ENCODE results near the gene FER1L5.

FER1L5 gene

GRCh38 chr2:96681540-96681939 lies 39.0 kb downstream of the FER1L5 start:
- no peak for DNase-seq

GRCh38 chr2:96683307-96683706 lies 40.7 kb downstream of the FER1L5 start:
- no peak for DNase-seq

- no peak for DNase-seq
These were observed 41.6 kb downstream of the FER1L5 start for GRCh38 chr2:96683972-96684820.

GRCh38 chr2:96684883-96685576 lies 42.5 kb downstream of the FER1L5 start:
- no peak for DNase-seq

GRCh38 chr2:96685577-96686459 lies 43.3 kb downstream of the FER1L5 start:
- DNase-seq = no peak

- DNase-seq = no peak
These were observed 44.7 kb downstream of the FER1L5 start for GRCh38 chr2:96687266-96687665.

- DNase-seq = no peak
These were observed 45.4 kb downstream of the FER1L5 start for GRCh38 chr2:96687711-96688640.

GRCh38 chr2:96688649-96689430 lies 46.3 kb downstream of the FER1L5 start:
- no peak for DNase-seq

GRCh38 chr2:96689431-96689991 lies 46.9 kb downstream of the FER1L5 start:
- no peak for DNase-seq

GRCh38 chr2:96690306-96691021 lies 47.9 kb downstream of the FER1L5 start:
- DNase-seq = no peak

GRCh38 chr2:96691022-96691612 lies 48.6 kb downstream of the FER1L5 start:
- DNase-seq = no peak

GRCh38 chr2:96692094-96692971 lies 49.8 kb downstream of the FER1L5 start:
- no peak for DNase-seq

- DNase-seq = no peak
These were observed 51.0 kb downstream of the FER1L5 start for GRCh38 chr2:96693286-96694200.

- no peak for DNase-seq
These were observed 51.7 kb downstream of the FER1L5 start for GRCh38 chr2:96694279-96694678.

GRCh38 chr2:96694816-96695455 lies 52.4 kb downstream of the FER1L5 start:
- no peak for DNase-seq

- DNase-seq = no peak
These were observed 53.0 kb downstream of the FER1L5 start for GRCh38 chr2:96695602-96696001.

GRCh38 chr2:96697476-96697875 lies 54.9 kb downstream of the FER1L5 start:
- no peak for DNase-seq
